ENCODE results near the gene MMP24OS. TPM values are rescaled to one million over a fixed set of nuclear protein-coding genes. Genes with fewer than 3 reads are reported as not detected.

MMP24OS gene
- total RNA-seq, 4 donors from 2014 or later: 22.7 to 47.6 (median 25.4) TPM

GRCh38 chr20:35243986-35244385 is 33.9 kb downstream of the MMP24OS start:
- WGBS, 2 donors: 41% methylated on average over 2 of the region's 2 CpGs
- TF ChIP-seq CTCF (IDR thresholded peaks at IDR 0.05) (no peak), POLR2A (IDR thresholded peaks at IDR 0.05) (no peak)
- no peak overlapping the region for H3K4me3 ChIP-seq (ENCODE audit: low read depth, poor library complexity, severe bottlenecking)
- intact Hi-C loops (cut with DNase I; ENCODE audit: low total_unique reads): no loop called here
- DNase-seq (ENCODE audit: low spot score in 2 of 2): no peak

- TF ChIP-seq POLR2A (IDR thresholded peaks at IDR 0.05) (no peak), CTCF (IDR thresholded peaks at IDR 0.05) (no peak)
- DNase-seq (ENCODE audit: low spot score in 2 of 2): no peak
- H3K4me3 ChIP-seq (ENCODE audit: low read depth, poor library complexity, severe bottlenecking): no peak overlapping the region
- intact Hi-C loops (cut with DNase I; ENCODE audit: low total_unique reads): no loop called here
- 60 to 66% methylated on average over 2 of the region's 2 CpGs for WGBS, 2 donors
Observed at GRCh38 chr20:35243317-35243716, 34.6 kb downstream of the MMP24OS start.

DNA sequence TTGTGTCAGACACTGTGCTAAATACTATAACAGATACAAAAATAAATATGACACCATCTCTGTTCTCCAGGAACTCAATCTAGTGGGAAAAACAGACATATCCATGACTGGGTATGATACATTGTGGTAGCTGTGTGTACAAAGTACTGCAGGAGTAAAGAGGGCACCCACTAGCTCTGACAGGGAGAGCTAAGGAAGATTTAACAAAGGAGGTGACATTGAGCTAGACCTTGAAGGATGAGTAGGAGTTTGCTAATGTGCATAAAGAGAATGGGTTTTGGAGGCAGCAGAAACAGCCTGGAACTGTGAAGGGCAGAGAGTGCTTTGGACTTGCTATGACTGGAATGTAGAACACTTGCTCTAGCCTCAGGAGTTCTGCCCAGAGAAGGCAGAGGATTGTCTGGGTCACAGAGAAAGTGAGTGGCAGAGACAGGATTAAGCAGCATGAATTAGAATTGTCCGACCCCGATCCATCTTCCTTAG is 37.1 kb downstream of the MMP24OS start:
- 89 to 97% methylated on average over 2 of the region's 2 CpGs for WGBS, 2 donors
- no peak for DNase-seq (ENCODE audit: low spot score in 2 of 2)
- TF ChIP-seq POLR2A (IDR thresholded peaks at IDR 0.05) (no peak), CTCF (IDR thresholded peaks at IDR 0.05) (no peak)
- H3K4me3 ChIP-seq (ENCODE audit: low read depth, poor library complexity, severe bottlenecking): no peak overlapping the region
- intact Hi-C loops (cut with DNase I; ENCODE audit: low total_unique reads): no loop called here

- no peak for TF ChIP-seq CTCF (IDR thresholded peaks at IDR 0.05)
- no peak for TF ChIP-seq POLR2A (IDR thresholded peaks at IDR 0.05)
- WGBS, 2 donors: 77 to 80% methylated on average over 5 of the region's 5 CpGs
- intact Hi-C loops (cut with DNase I; ENCODE audit: low total_unique reads): no loop called here
- DNase-seq (ENCODE audit: low spot score in 2 of 2): no peak
- H3K4me3 ChIP-seq (ENCODE audit: low read depth, poor library complexity, severe bottlenecking): no peak overlapping the region
Observed at GRCh38 chr20:35240083-35240810, 37.7 kb downstream of the MMP24OS start.

GRCh38 chr20:35238735-35239134 is 39.2 kb downstream of the MMP24OS start:
- no peak for DNase-seq (ENCODE audit: low spot score in 2 of 2)
- H3K4me3 ChIP-seq (ENCODE audit: low read depth, poor library complexity, severe bottlenecking): no peak overlapping the region
- 92 to 93% methylated on average over 5 of the region's 5 CpGs for WGBS, 2 donors
- intact Hi-C loops (cut with DNase I; ENCODE audit: low total_unique reads): no loop called here
- TF ChIP-seq POLR2A (IDR thresholded peaks at IDR 0.05) (no peak), CTCF (IDR thresholded peaks at IDR 0.05) (no peak)

DNA sequence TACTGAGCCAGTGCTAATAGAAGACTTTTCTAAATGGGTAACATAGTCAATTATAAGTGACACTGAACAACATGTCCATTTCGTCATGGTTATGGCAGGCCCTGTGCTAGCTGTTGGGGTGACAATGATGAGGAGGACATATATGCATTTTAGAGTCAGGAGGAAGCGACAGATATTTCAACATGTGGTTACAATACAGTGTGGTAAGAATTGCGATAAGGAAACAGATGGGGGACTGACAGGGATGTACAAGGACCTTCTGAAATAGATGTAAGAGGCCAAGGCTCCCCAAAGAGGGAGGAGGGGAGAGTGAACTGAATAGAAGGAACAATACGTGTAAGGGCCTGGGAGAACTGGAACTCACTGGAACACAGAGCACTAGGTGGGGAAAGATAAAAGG is 39.8 kb downstream of the MMP24OS start:
- intact Hi-C loops (cut with DNase I; ENCODE audit: low total_unique reads): no loop called here
- H3K4me3 ChIP-seq (ENCODE audit: low read depth, poor library complexity, severe bottlenecking): no peak overlapping the region
- no peak for TF ChIP-seq CTCF (IDR thresholded peaks at IDR 0.05)
- no peak for TF ChIP-seq POLR2A (IDR thresholded peaks at IDR 0.05)
- no peak for DNase-seq (ENCODE audit: low spot score in 2 of 2)
- WGBS, 2 donors: 84% methylated on average over 4 of the region's 4 CpGs

Measured in lower leg skin (tissue), 4 donors.